Measurements from ENCODE around the gene UBA6. TPM values are rescaled to one million over a fixed set of nuclear protein-coding genes. Genes with fewer than 3 reads are reported as not detected.

UBA6 gene
- total and polyA plus RNA-seq, 2 donors (not counting 1 experiment from before 2014, with no cell fraction given), result 22.8 to 64.0 TPM

DNA sequence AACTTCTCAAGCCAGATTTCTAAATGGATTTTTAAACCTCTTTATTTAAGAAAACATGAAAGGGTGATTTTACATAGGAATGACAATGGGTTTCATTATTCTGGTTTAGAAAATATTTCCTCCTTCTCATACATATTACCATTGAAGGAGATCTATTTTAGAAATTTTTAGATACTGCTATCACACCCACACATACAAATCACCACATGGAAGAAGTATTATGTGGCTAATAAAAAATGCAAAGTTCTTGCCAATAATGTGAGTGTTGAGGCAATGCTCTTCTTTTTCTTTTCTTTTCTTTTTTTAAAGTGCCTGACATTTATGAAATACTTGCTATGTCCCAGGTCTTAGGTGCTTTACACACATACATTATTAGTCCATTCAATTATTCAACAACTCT lies 135.7 kb downstream of the UBA6 start:
- H3K4me1 ChIP-seq (ENCODE audit: control insufficient read depth in 2 of 2, insufficient read depth in 2 of 2, low read length in 2 of 2), result peaks cover 46 to 65% of the 10 kb centered on the region in 2 donors
- no peak for ATAC-seq (ENCODE audit: low read depth)
- POLR2A ChIA-PET, result no interaction called here
- CTCF ChIA-PET, result interaction anchor here (1.1 kb wide), 1 partner anchor 12 kb away, joined by 3 read pairs; no protein-coding TSS in a partner anchor
- Mint-ChIP-seq H3K27me3 (no peaks in the 10 kb centered on the region), H3K4me1 (peaks cover 71% of the 10 kb centered on the region), H3K9me3 (ENCODE audit: insufficient read depth) (peaks cover 2% of the 10 kb centered on the region), H3K27ac (peak overlapping the region; percentile 46), H3K4me3 (no peak overlapping the region)
- H4K20me1 ChIP-seq (ENCODE audit: control insufficient read depth, insufficient read depth, low read length, poor library complexity, severe bottlenecking), result peaks cover 13% of the 10 kb centered on the region
- TF ChIP-seq, protein P1, sequence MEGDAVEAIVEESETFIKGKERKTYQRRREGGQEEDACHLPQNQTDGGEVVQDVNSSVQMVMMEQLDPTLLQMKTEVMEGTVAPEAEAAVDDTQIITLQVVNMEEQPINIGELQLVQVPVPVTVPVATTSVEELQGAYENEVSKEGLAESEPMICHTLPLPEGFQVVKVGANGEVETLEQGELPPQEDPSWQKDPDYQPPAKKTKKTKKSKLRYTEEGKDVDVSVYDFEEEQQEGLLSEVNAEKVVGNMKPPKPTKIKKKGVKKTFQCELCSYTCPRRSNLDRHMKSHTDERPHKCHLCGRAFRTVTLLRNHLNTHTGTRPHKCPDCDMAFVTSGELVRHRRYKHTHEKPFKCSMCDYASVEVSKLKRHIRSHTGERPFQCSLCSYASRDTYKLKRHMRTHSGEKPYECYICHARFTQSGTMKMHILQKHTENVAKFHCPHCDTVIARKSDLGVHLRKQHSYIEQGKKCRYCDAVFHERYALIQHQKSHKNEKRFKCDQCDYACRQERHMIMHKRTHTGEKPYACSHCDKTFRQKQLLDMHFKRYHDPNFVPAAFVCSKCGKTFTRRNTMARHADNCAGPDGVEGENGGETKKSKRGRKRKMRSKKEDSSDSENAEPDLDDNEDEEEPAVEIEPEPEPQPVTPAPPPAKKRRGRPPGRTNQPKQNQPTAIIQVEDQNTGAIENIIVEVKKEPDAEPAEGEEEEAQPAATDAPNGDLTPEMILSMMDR (IDR thresholded peaks at IDR 0.05), result no peak
- TF ChIP-seq EZH2 (IDR thresholded peaks at IDR 0.05; ENCODE audit: borderline replicate concordance, insufficient read depth, low read depth, low read length, poor library complexity, severe bottlenecking), result no peak
- intact Hi-C loops (cut with micrococcal nuclease), result no loop called here
- no peak overlapping the region for H3K4me3 ChIP-seq (ENCODE audit: control extremely low read depth in 1 of 5, extremely low read depth in 1 of 5, insufficient read depth in 1 of 5, low read depth in 2 of 5, low read length in 4 of 5)
- H3K27ac ChIP-seq (ENCODE audit: low read length in 2 of 2), result peak overlapping the region in 1 of 2 donors; percentile 65
- peaks cover 6 to 9% of the 10 kb centered on the region in 2 experiments for H3K36me3 ChIP-seq (replicated peaks in 1 of 2; ENCODE audit: control extremely low read depth in 1 of 2, control insufficient read depth in 1 of 2, extremely low read depth in 1 of 2, insufficient read depth in 2 of 2, low read length in 1 of 2)
- peaks cover 95% of the 10 kb centered on the region for H3K79me2 ChIP-seq (ENCODE audit: control insufficient read depth, insufficient read depth, low read length)
- no peak overlapping the region for H3K9ac ChIP-seq (ENCODE audit: low read length)
- H3K9me3 ChIP-seq (ENCODE audit: control extremely low read depth in 1 of 3, control insufficient read depth in 2 of 3, insufficient read depth in 1 of 3, low read length in 2 of 3), result peaks cover 0 to 13% (median 0%) of the 10 kb centered on the region in 3 donors
- H3K4me2 ChIP-seq (replicated peaks; ENCODE audit: low read depth, low read length, poor library complexity, severe bottlenecking), result peak overlapping the region; percentile 18
- H3K27me3 ChIP-seq (replicated peaks in 1 of 4; ENCODE audit: control extremely low read depth in 1 of 4, control insufficient read depth in 3 of 4, insufficient read depth in 4 of 4, low read length in 3 of 4), result no peaks in the 10 kb centered on the region
- no peak overlapping the region for H2AFZ ChIP-seq (ENCODE audit: insufficient read depth, low read depth, low read length, poor library complexity, severe bottlenecking)
- no peak for DNase-seq

Small RNA genes within 50 kb of the gene (small RNA-seq; reads per million reads assigned to genes)
- gene AC096720.1 (ENCODE audit: insufficient read length, low read depth, low replicate concordance) (not detected), gene RF00091 (ENCODE audit: insufficient read length, low read depth, low replicate concordance) (not detected)

Other genes with a start within 250 kb of the UBA6 start
- 67.0 and 76.5 TPM in 2 replicates for gene CENPC, start 155.7 kb downstream of the UBA6 start, total RNA-seq
- gene CENPC, start 155.7 kb downstream of the UBA6 start, polyA plus RNA-seq, result 11.7 and 14.2 TPM in 2 replicates
- 62.3 and 63.0 TPM in 2 replicates for gene STAP1, start 142.4 kb downstream of the UBA6 start, total RNA-seq
- 52.6 TPM in 2 replicates for gene STAP1, start 142.4 kb downstream of the UBA6 start, polyA plus RNA-seq
- not detected in 2 replicates for gene GNRHR, start 53.2 kb upstream of the UBA6 start, total RNA-seq
- gene GNRHR, start 53.2 kb upstream of the UBA6 start, polyA plus RNA-seq, result not detected in 2 replicates
- gene TMPRSS11D, start 182.8 kb upstream of the UBA6 start, total RNA-seq, result not detected in 2 replicates
- gene TMPRSS11D, start 182.8 kb upstream of the UBA6 start, polyA plus RNA-seq, result not detected in 2 replicates